GM21526 (cell line): Measurements from ENCODE around the gene ALDH4A1.
"Not testable (repeated sequence)": the region's sequence is repeated elsewhere in the genome, so short reads cannot be mapped to it uniquely, and the experiment has no call there.

Source experiments
- ATAC-seq: cut with Tn5 transposase; IDR thresholded peaks from one replicate; pipeline ENCODE4 v1.9.1; 2021; ENCODE audit warnings: moderate library complexity; ENCODE audit not compliant: unreplicated experiment, low FRiP score

The ALDH4A1 gene

DNA sequence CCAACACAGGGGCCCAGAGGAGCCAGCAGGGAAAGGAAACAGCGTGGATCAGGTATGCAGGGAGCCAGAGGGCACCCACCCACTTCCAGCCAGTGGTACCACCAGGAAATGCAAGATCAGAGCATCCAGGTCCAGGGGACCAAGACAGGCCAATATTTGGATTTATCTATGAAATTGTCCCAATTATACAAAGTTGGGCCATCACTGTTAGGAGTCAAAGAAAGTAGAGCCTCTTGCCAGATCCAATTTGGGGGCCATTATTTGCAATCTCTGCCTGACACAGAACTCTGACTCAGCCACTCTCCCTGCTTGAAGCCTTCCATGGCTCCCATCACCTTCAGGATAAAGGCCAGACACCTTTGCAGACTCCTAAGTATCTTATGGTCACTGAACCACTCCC is 21.8 kb downstream of the ALDH4A1 start:
- no peak for ATAC-seq

DNA sequence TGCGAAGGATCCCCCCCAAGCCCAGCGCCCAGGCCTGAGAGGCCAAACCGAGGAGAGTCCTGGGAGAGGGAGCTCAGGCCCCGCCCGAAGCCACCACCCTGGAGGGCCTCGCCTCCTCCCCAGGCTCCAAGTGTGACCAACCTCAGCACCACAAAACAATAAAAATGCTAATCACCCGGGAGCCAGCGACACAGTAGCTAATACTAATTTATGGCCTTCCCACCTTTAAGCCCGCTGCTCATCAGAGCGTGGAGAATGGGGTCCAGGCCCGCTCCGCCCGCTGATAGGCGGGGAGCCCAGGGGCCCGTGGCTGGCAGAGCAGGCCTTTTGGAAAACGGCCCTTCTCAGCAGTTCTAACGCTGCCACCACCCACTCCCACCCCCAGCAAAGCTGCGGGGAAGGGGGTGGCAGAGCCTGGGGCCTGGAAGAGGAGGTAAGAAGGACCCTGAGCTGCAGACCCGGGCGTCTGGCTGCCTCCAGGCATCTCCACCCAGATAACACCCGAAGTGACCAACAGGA is 22.5 kb downstream of the ALDH4A1 start:
- no peak for ATAC-seq

DNA sequence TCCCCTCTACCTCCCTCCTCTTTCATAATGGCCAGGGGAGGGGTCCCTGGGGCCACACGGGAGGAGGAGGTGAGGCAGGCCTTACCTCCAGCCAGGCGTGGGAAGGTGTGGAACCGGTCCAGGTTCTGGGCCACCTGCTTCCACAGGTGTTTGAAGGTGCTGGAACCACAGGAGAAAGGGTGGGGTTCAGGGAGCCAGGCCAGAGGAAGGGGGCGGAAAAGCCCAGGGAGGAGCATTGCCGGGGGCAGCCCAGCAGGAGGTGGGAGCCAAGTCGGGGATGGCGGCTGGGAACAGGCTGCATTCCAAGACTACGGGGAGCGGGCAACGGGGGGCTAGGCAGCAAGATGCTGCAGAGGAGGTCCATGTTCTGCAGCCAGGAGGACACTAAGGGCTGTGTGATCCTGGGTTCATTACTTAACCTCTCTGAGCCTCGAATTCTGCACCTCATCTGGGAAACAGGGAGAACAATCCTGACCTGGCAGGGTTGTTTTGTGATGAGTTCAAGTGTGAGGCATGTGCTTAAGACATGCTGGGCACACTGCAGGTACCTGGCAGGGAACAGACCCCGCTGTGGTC is 23.1 kb downstream of the ALDH4A1 start:
- no peak for ATAC-seq

DNA sequence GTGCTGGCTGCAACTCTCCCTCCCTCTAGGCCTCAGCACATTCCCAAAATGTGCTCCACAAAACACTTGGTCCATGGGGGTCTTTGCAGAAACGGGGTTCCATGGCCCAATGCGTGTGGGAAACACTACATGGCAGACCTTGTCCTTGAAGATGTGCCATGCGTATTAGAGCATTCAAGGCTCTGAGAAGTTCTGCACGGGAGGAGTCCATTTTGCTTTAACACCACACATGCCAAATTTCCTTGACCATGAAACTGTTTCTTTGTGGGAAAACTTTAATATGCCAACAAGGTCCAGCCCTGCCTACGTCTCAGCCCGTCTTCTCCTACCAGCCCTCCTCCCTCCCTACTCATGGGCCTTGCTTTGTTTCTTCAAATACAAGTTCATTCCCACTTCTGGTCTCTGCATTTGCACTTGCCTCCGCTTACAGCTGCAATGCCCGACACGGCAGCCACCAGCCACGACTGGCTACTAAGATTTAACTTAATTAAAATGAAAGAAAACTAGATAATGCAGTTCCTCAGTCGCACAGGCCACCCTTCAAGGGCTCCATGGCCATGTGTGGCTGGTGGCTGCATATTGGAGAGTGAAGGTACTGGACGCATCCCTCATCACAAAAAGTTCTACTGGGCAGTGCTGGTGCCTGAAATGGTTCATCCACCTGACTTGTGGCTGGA is 23.7 kb downstream of the ALDH4A1 start:
- no peak for ATAC-seq

DNA sequence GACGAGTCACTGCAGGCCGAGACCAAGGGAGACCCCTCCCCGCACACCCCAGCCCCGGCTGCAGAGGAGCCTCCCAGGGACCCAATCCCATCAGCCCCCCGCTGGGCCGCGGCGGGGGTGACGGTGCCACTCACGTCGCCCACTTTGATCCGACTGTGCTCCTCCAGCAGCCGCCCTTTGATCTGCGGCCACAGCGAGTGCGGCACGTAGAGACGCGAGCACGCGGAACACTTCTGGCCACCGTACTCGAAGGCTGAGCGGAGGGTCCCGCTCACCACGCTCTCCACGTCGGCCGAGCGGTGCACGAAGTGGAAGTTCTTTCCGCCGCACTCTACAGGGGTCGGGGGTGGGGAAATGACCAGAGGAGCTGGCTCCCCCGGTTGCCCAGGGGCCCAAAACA is 25.1 kb downstream of the ALDH4A1 start:
- ATAC-seq, result no peak

DNA sequence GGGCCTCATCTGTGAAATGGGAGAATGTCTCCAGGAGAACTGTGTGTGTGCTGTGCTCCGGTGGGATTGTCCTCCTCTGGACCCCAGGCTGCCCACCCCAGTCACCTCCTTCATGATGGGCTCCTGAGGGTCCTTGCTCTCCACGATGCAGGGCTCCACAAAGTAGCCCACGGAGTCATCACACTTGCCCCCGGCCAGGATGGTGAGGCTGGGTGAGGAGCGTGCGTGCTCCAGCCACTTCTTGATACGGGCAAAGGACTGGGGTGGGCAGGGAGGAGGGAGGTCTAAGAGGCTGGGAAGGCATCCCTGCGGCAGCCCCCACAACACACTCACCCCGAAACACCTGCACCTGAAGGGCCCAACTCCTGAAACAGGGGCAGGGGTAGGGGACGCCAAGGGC is 26.1 kb downstream of the ALDH4A1 start:
- no peak for ATAC-seq

DNA sequence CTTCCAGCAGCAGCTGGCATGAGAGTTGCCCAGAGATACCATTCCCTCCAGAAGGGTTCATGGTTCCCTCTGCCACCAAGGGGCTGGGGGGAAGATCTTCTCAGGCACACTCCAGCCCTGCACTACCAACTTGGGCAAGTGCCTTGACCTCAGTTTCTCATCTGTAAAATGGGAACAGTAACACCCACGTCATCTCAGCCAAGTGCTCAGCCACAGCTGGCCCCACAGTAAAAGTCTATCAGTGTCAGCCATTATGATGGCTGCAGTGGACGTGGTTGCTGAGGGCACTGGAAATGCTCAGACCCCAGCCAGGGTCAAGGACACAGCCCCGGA is 26.6 kb downstream of the ALDH4A1 start:
- no peak for ATAC-seq

DNA sequence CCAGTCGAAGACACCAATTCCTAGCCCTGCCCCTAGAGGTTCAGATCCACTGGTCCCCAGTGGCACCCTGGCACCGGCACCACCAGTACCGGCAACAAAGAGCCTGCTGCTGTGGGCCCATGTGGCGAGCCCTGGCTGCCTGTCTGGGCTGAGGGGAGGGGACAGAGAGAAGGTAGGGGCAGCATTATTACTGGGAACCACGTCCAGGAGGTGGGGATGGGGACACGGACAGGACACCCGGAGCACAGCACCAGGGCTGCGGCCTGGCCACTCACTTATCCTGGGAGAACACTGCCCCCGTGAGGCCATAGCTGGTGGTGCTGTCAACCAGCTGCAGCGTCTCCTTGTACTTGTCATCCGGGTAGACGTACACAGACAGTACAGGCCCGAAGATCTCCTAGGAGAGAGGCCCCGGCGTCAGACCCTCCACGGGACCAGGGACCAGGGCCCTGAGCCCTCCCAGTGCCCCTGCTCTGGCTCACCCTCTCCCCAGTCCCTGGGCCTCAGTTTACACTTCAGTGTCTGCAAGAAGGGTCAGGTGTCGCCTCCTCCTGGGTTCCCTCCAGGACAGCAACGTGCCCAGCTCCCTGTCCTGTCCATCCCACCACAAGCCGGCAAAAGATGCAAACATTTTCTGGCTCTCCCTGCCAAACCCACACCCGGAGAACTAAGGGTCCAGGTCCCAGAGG is 27.1 kb downstream of the ALDH4A1 start:
- ATAC-seq, result no peak

DNA sequence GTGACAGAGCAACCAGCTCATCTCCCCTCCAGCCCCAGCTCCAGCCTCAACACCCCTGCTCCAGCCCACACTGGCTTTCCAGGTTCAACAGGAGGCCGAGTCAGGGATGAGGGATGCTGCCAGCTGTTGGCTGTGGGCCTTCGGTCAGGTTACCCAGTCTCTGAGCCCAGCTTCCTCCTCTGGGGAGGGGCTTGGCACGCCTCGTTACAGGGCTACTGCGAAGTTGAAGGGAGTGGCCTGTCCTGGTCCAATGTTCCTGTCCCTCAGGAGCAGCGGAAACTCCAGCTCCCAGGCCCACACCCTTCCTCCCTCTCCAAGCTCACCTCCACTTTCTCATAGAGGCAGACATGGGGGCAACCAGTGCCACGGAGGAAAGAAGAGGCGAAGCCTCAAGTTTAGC is 27.8 kb downstream of the ALDH4A1 start:
- no peak for ATAC-seq

DNA sequence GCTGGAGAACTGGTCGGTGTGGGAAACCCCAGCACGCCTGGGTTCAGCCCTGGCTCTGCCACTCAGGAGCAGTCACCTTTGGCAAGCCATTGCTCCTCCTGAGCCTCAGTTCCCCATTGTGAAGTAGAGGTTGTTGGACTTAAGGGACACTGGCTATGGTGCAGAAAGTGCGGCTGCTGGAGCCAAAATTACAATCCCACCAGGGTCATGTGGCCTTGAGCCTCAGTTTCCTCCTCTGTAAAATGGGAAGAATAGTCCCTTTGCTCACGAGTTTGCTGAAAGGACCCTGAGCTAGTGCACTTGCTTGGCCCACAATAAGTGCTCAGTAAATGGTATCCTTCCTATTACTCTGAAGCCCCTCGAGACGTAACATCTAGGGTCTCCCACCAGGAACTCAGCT is 28.3 kb downstream of the ALDH4A1 start:
- no peak for ATAC-seq

DNA sequence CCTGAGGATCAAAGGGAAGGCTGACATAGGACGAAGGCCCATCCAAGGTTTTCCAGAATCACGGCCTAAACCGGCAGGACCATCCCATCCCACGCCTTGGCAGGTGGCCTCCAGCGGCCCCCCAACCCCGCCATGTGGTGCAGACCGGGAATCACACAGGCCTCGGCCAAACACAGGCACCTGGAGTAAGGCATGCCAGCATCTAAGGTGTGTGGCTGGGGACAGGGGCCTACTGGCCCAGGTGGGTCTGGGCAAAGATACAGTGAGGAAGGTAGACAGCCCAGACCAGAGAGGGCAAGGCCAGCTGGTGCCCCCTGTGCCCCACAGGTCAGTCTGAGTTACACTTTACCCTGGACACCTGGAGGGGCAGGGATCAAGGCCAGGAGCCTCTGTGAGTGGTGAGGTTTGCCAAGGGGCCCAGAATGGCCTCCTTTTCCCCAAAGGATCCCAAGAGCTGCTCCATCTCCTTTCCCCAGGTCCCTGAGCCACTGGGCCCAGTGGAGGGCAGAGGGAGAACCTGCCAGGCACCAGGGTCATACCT is 30.2 kb downstream of the ALDH4A1 start:
- ATAC-seq, result no peak

DNA sequence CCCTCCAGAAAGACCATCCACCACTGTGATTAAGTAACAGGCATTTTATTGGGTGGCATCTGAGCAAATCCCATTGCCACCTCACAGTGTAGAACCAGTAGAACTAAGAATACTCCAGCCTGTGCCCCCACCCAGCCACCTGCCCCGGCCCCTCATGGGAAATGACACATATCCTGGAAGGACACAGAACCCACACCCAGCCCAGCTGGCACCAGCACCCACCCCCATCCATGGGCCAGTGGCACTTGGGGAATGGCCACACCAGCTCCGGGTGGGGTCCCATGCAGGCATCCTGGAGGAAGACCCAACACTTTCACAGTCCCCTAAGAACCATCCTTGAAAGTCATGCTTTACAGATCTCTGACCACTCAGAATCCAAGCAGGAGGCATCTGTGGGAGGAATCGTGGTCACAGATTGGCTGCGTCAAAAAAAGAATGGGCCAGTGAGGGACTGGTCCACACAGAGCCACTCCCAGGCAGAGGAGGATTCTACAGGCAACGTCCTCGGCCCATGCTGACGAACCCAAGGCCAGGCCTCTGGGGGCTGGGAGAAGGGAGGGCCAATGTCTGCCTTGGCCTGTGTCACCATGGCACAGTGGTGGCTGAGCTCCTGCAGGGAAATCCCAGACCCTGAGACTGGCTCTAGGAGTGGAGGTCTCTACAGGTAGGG is 30.8 kb downstream of the ALDH4A1 start:
- no peak for ATAC-seq

DNA sequence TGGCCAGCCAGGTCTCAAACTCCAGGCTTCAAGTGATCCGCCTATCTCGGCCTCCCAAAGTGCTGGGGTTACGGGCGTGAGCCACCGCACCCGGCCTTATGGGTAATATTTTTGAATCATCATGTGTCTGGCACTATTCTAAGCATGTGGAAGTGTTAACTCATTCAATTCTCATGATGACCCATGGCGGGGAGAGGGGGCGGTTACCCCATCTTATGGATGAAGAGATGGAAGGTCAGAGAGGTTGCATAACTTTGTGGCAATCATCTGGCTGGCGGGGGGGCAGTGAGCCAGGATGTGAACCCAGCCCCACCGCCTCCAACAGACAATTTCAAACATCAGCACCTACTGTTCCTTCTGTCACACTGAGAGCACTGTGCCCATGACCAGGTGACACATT is 31.4 kb downstream of the ALDH4A1 start:
- no peak for ATAC-seq

DNA sequence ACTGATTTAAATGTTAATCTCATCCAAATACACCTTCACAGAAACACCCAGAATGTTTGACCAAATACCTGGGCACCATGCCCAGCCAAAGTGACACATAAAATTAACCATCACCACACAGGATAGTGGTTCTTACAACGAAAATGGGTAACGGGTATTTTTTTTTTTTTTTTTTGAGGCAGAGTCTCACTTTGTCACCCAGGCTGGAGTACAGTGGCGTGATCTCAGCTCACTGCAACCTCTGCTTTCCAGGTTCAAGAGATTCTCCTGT is 31.8 kb downstream of the ALDH4A1 start:
- not testable (repeated sequence) for ATAC-seq

DNA sequence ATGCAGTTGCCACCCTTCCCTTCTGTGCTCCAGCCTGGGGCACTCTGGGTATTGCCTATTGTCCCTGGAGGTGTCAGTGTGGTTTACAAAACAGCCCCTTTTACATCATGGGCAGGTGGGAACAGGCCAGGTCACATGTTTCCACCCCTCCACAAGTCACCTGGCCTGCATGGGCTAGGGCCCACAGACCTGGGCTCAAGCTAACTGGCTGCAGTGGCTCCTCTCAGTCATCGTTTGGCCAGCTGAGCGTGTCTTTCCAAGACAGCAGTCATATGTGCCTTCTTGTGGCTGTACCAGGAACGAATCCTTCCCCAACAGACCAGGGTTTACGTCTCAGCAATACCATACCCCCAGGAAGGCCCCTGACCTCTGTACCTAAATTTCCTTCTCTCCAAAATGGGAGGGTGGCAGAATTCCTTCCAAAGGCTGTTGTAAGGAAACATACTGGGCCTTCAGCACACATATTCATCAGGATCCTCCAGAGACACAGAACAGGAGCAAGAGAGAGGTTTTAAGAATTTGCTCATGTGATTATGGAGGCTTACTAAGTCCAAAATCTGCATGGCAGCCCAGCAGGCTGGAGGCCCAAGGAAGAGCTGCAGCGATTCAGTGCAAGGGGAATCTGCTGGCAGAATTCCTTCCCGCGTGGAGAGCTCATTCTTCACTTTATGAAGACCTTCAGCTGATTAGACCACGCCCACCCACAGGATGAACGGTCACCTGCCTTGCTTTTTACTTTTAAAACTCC is 32.3 kb downstream of the ALDH4A1 start:
- ATAC-seq, result no peak

DNA sequence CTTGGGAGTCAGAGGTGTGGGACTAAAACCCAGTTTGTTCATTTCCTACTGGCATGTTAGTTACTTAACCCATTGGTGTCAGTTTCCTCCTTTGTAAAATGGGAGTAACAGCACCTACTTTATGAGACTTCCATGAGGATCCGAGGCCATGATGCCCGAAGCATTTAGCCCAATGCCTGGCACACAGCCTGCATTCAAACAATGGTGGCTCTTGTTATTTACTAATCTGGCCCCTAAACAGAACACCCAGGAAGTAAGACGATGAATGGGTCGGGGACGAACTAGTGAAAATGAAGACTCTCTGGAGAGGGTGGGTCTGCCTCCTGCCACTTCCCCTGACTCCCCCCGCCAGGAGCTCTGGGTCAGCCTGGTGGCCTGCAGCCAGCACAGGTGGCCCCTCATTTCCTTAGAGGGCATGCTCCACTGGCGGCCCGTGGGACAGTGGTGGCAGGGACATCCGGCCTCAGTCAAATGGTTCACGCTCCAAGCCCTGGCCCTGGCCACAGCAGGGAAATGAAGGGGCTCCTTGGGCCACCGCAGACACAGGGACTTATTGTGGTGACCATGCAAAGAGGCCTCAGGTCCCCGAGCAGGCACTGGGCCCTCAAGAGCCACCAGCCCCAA is 33.4 kb downstream of the ALDH4A1 start:
- no peak for ATAC-seq

DNA sequence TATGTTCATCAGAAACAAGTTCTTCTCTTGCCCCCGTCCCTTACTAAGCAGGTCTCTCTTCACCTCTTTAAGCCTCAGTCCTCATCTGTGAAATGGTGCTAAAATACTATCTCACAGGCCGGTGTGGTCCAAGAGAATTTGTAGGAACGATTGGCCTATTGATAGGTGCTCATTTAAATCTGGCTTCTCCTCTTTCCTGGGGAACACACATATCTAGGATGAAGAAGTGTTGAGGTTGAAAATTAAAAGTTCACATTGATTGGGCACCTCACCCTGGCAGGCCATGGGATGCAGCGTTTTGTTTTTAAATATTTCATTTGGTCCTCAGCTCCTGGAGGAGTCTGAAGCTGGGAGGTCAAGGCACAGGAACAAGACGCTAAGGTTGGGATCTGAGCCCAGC is 34.0 kb downstream of the ALDH4A1 start:
- ATAC-seq, result no peak

DNA sequence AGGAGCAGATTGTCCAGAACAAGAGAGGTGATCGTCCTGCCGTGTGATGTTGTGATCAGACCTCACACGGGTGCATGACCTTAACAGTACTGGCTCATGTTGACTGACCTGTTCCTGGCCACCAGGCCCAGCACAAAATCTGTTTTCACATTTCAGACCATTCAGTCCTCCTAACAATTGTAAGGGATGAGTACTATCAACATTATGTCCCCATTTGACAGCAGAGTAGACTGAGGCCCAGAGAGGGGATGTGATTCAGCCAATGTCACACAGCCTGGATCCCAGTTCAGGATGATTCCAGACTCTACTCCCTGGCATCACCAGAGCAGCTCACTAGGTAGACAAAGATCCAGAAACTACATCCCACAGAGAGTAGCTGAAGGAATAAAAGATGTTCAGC is 35.5 kb downstream of the ALDH4A1 start:
- no peak for ATAC-seq

DNA sequence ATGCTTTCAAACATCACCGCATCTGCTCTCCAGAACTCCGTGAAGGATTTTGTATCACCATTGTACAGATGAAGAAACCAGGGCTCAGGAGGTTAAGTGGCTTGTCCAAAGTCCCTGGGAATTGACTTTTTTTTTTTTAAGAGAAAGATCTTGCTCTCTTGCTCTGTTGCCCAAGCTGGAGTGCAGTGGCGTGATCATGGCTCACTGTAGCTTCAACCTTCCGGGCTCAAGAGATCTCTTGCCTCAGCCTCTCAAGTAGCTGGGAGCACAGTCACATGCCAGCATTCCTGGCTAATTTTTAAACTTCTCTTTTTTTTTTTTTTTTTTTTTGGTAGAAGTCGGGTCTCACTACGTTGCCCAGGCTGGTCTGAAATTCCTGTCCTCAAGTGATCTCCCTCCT is 36.0 kb downstream of the ALDH4A1 start:
- ATAC-seq, result no peak

DNA sequence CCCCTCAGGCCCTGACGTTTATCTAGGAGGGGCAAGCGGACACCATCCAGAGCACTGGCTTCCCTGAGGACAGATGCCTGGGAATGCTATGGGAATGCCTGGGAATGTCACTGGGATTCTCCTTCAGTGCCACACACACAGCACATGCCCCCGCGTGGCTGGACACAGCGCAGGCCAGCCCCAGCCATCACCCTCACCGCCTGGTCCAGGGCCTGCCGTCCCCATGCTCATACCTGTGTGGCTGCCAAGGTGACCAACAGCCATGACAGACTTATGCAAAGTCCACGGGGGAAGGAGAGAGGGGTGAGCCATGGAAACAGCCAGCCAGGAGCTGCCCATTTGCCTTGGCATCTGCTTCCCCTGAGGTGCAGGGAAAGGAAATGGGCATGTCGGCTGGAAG is 37.2 kb downstream of the ALDH4A1 start:
- ATAC-seq, result no peak
